K562 (cell line): ENCODE data around the gene ASPRV1. TPM values are rescaled to one million over a fixed set of nuclear protein-coding genes. Genes with fewer than 3 reads are reported as not detected.

ENCODE experiments used
- HOXB6 ChIP-seq: fragments of 250-450 bp; sonication (Bioruptor Pico); IDR thresholded peaks from 2 replicates; pipeline ENCODE4 v1.5.1; 2022; ENCODE audit warnings: mild to moderate bottlenecking, borderline replicate concordance
- KLF1 ChIP-seq: fragments of 450-650 bp; IDR thresholded peaks from 2 replicates; pipeline ENCODE4 v1.6.1; 2016; ENCODE audit warnings: missing genetic modification characterization, missing compliant biosample characterization
- NBN ChIP-seq: fragments of 450-650 bp; IDR thresholded peaks from 2 replicates; pipeline ENCODE4 v1.6.1; 2016; ENCODE audit warnings: low read depth, mild to moderate bottlenecking
- PCBP2 ChIP-seq: fragments of 200-400 bp; formaldehyde crosslinking; IDR thresholded peaks from 2 replicates; pipeline ENCODE4 v1.6.1; 2018; ENCODE audit warnings: low read length, low read depth, mild to moderate bottlenecking, moderate library complexity; ENCODE audit not compliant: poor library complexity, severe bottlenecking
- POLR3A ChIP-seq: IDR thresholded peaks from 2 replicates; pipeline ENCODE4 v1.6.1; 2011; ENCODE audit warnings: borderline replicate concordance, mild to moderate bottlenecking, moderate library complexity; ENCODE audit not compliant: insufficient read length, insufficient read depth; ENCODE audit errors: extremely low read depth
- SLC30A9 ChIP-seq: fragments of 250-450 bp; sonication (Bioruptor Pico); IDR thresholded peaks from 2 replicates; pipeline ENCODE4 v1.8.0; 2022; ENCODE audit warnings: mild to moderate bottlenecking, moderate library complexity
- SREBF1 ChIP-seq: fragments of 150-350 bp; IDR thresholded peaks from 2 replicates; pipeline ENCODE4 v1.6.1; 2014; ENCODE audit warnings: antibody characterized with exemption, low read depth, low read length, borderline replicate concordance
- SRSF1 ChIP-seq: fragments of 200-400 bp; formaldehyde crosslinking; IDR thresholded peaks from 2 replicates; pipeline ENCODE4 v1.6.1; 2017; ENCODE audit warnings: mild to moderate bottlenecking, low read depth, low read length, moderate library complexity
- ZNF354B ChIP-seq: fragments of 250-450 bp; sonication (Bioruptor Pico); IDR thresholded peaks from 2 replicates; pipeline ENCODE4 v1.4.0; 2020
- ZNF398 ChIP-seq: fragments of 250-450 bp; sonication (Bioruptor Pico); IDR thresholded peaks from 2 replicates; pipeline ENCODE4 v1.8.0; 2021; ENCODE audit warnings: moderate library complexity, mild to moderate bottlenecking, inconsistent platforms
- ZNF76 ChIP-seq: fragments of 250-450 bp; sonication (Bioruptor Pico); IDR thresholded peaks from 2 replicates; pipeline ENCODE4 v1.4.0; 2020; ENCODE audit warnings: mild to moderate bottlenecking, moderate library complexity, borderline replicate concordance
- ZSCAN29 ChIP-seq: fragments of 450-650 bp; IDR thresholded peaks from 2 replicates; pipeline ENCODE4 v1.6.1; 2017
- polyA plus RNA-seq, 8 experiments: library from polyadenylated mRNA; depleted of rRNA in 4 of 8; stranded (reverse) in 5 of 8; unstranded in 3 of 8; fragments of >200 nt; fragmentation: Nextera tagmentation in 2 of 8; fragmentation: Illumina TruSeq in 1 of 8; extraction: Ambion mirVana in 2 of 8; extraction: Trizol in 1 of 8; gene quantifications; 2 replicates each; pipeline versions ENCODE4 v1.2.1 to v1.2.3, GENCODE V29; 2011 to 2014; ENCODE audit warnings: inconsistent platforms in 1 of 8, missing spikeins in 1 of 8
- total RNA-seq, 7 experiments: library from RNA; depleted of rRNA in 6 of 7; stranded (reverse); fragments of >200 nt in 6 of 7; fragmentation: Illumina TruSeq in 2 of 7; extraction: Trizol in 2 of 7; gene quantifications; 2 replicates each; pipeline versions ENCODE4 v1.2.1 to v1.2.3, GENCODE V29; 2011 to 2021; ENCODE audit warnings: low replicate concordance in 1 of 7
- TF ChIP-seq, protein P1 (sequence below), 2 experiments: fragments of 150-350 bp in 1 of 2; IDR thresholded peaks; 2 replicates each; pipeline ENCODE4 v1.6.1; 2012 to 2016; ENCODE audit warnings: low read depth in 2 of 2, low read length in 2 of 2, mild to moderate bottlenecking in 1 of 2, moderate library complexity in 1 of 2
- TF ChIP-seq, protein P2 (sequence below): IDR thresholded peaks from 2 replicates; pipeline ENCODE4 v1.6.1; 2011; ENCODE audit not compliant: insufficient read length; ENCODE audit errors: extremely low read depth
- TF ChIP-seq, protein P3 (sequence below): fragments of 450-650 bp; IDR thresholded peaks from 2 replicates; pipeline ENCODE4 v1.6.1; 2016; ENCODE audit warnings: borderline replicate concordance
- TF ChIP-seq, protein P4 (sequence below): sonication (generic); formaldehyde crosslinking; IDR thresholded peaks from 2 replicates; pipeline ENCODE4 v1.4.0; 2020; ENCODE audit warnings: mild to moderate bottlenecking, missing genetic modification reagents

Gene ASPRV1
- total and polyA plus RNA-seq, 9 of the 15 experiments (the other 6 are each of a cell fraction or from before 2014, with no cell fraction given) = 0.17 to 0.72 (median 0.47) TPM; not detected in 1

GRCh38 chr2:69946351-69947324 is 14.8 kb downstream of the ASPRV1 start (continued):
- TF ChIP-seq, protein P1, sequence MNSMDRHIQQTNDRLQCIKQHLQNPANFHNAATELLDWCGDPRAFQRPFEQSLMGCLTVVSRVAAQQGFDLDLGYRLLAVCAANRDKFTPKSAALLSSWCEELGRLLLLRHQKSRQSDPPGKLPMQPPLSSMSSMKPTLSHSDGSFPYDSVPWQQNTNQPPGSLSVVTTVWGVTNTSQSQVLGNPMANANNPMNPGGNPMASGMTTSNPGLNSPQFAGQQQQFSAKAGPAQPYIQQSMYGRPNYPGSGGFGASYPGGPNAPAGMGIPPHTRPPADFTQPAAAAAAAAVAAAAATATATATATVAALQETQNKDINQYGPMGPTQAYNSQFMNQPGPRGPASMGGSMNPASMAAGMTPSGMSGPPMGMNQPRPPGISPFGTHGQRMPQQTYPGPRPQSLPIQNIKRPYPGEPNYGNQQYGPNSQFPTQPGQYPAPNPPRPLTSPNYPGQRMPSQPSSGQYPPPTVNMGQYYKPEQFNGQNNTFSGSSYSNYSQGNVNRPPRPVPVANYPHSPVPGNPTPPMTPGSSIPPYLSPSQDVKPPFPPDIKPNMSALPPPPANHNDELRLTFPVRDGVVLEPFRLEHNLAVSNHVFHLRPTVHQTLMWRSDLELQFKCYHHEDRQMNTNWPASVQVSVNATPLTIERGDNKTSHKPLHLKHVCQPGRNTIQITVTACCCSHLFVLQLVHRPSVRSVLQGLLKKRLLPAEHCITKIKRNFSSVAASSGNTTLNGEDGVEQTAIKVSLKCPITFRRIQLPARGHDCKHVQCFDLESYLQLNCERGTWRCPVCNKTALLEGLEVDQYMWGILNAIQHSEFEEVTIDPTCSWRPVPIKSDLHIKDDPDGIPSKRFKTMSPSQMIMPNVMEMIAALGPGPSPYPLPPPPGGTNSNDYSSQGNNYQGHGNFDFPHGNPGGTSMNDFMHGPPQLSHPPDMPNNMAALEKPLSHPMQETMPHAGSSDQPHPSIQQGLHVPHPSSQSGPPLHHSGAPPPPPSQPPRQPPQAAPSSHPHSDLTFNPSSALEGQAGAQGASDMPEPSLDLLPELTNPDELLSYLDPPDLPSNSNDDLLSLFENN (IDR thresholded peaks at IDR 0.05; ENCODE audit: low read depth in 2 of 2, low read length in 2 of 2) = no peak
- TF ChIP-seq ZNF76 (CRISPR knock-in tag) (no peak), HOXB6 (CRISPR knock-in tag) (no peak), NBN (no peak), ZNF398 (CRISPR knock-in tag) (no peak), ZNF354B (CRISPR knock-in tag) (no peak), POLR3A (no peak), SREBF1 (no peak), PCBP2 (no peak), ZSCAN29 (no peak), SRSF1 (no peak), SLC30A9 (CRISPR knock-in tag) (no peak), KLF1 (tag) (no peak)
- TF ChIP-seq, protein P2, sequence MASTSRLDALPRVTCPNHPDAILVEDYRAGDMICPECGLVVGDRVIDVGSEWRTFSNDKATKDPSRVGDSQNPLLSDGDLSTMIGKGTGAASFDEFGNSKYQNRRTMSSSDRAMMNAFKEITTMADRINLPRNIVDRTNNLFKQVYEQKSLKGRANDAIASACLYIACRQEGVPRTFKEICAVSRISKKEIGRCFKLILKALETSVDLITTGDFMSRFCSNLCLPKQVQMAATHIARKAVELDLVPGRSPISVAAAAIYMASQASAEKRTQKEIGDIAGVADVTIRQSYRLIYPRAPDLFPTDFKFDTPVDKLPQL = no peak
- TF ChIP-seq, protein P3, sequence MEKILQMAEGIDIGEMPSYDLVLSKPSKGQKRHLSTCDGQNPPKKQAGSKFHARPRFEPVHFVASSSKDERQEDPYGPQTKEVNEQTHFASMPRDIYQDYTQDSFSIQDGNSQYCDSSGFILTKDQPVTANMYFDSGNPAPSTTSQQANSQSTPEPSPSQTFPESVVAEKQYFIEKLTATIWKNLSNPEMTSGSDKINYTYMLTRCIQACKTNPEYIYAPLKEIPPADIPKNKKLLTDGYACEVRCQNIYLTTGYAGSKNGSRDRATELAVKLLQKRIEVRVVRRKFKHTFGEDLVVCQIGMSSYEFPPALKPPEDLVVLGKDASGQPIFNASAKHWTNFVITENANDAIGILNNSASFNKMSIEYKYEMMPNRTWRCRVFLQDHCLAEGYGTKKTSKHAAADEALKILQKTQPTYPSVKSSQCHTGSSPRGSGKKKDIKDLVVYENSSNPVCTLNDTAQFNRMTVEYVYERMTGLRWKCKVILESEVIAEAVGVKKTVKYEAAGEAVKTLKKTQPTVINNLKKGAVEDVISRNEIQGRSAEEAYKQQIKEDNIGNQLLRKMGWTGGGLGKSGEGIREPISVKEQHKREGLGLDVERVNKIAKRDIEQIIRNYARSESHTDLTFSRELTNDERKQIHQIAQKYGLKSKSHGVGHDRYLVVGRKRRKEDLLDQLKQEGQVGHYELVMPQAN = no peak
- TF ChIP-seq, protein P4, sequence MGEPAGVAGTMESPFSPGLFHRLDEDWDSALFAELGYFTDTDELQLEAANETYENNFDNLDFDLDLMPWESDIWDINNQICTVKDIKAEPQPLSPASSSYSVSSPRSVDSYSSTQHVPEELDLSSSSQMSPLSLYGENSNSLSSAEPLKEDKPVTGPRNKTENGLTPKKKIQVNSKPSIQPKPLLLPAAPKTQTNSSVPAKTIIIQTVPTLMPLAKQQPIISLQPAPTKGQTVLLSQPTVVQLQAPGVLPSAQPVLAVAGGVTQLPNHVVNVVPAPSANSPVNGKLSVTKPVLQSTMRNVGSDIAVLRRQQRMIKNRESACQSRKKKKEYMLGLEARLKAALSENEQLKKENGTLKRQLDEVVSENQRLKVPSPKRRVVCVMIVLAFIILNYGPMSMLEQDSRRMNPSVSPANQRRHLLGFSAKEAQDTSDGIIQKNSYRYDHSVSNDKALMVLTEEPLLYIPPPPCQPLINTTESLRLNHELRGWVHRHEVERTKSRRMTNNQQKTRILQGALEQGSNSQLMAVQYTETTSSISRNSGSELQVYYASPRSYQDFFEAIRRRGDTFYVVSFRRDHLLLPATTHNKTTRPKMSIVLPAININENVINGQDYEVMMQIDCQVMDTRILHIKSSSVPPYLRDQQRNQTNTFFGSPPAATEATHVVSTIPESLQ (CRISPR knock-in tag) = no peak
